ENCODE data around the gene PREX1.

Gene PREX1

GRCh38 chr20:48749437-48749836, 78.4 kb downstream of the PREX1 start:
- H3K4me3 ChIP-seq (ENCODE audit: low read depth, low read length): no peak overlapping the region
- H3K27me3 ChIP-seq (ENCODE audit: control insufficient read depth, insufficient read depth, low read length): no peaks in the 10 kb centered on the region
- no peaks in the 10 kb centered on the region for H3K9me3 ChIP-seq (ENCODE audit: control insufficient read depth, insufficient read depth, low read length)
- no peak overlapping the region for H3K9ac ChIP-seq (ENCODE audit: low read depth, low read length)
- peaks cover 15% of the 10 kb centered on the region for H3K4me1 ChIP-seq (ENCODE audit: control insufficient read depth, insufficient read depth, low read length)
- H3K36me3 ChIP-seq (ENCODE audit: control insufficient read depth, insufficient read depth, low read length): no peaks in the 10 kb centered on the region

- no peak overlapping the region for H3K4me3 ChIP-seq (ENCODE audit: low read depth, low read length)
- no peaks in the 10 kb centered on the region for H3K36me3 ChIP-seq (ENCODE audit: control insufficient read depth, insufficient read depth, low read length)
- no peaks in the 10 kb centered on the region for H3K9me3 ChIP-seq (ENCODE audit: control insufficient read depth, insufficient read depth, low read length)
- no peaks in the 10 kb centered on the region for H3K27me3 ChIP-seq (ENCODE audit: control insufficient read depth, insufficient read depth, low read length)
- no peak overlapping the region for H3K9ac ChIP-seq (ENCODE audit: low read depth, low read length)
- peaks cover 15% of the 10 kb centered on the region for H3K4me1 ChIP-seq (ENCODE audit: control insufficient read depth, insufficient read depth, low read length)
Measured at GRCh38 chr20:48748556-48748955, 79.2 kb downstream of the PREX1 start.

- H3K36me3 ChIP-seq (ENCODE audit: control insufficient read depth, insufficient read depth, low read length): no peaks in the 10 kb centered on the region
- no peak overlapping the region for H3K4me3 ChIP-seq (ENCODE audit: low read depth, low read length)
- H3K9ac ChIP-seq (ENCODE audit: low read depth, low read length): no peak overlapping the region
- H3K27me3 ChIP-seq (ENCODE audit: control insufficient read depth, insufficient read depth, low read length): no peaks in the 10 kb centered on the region
- peaks cover 15% of the 10 kb centered on the region for H3K4me1 ChIP-seq (ENCODE audit: control insufficient read depth, insufficient read depth, low read length)
- no peaks in the 10 kb centered on the region for H3K9me3 ChIP-seq (ENCODE audit: control insufficient read depth, insufficient read depth, low read length)
Measured at GRCh38 chr20:48747840-48748414, 79.9 kb downstream of the PREX1 start.

- Histone ChIP-seq H3K27me3 (ENCODE audit: control insufficient read depth, insufficient read depth, low read length) (no peaks in the 10 kb centered on the region), H3K9me3 (ENCODE audit: control insufficient read depth, insufficient read depth, low read length) (no peaks in the 10 kb centered on the region), H3K9ac (ENCODE audit: low read depth, low read length) (no peak overlapping the region), H3K4me3 (ENCODE audit: low read depth, low read length) (no peak overlapping the region), H3K4me1 (ENCODE audit: control insufficient read depth, insufficient read depth, low read length) (peaks cover 4% of the 10 kb centered on the region), H3K36me3 (ENCODE audit: control insufficient read depth, insufficient read depth, low read length) (no peaks in the 10 kb centered on the region)
Measured at GRCh38 chr20:48745330-48745729, 82.5 kb downstream of the PREX1 start.

GRCh38 chr20:48744515-48744914, 83.3 kb downstream of the PREX1 start:
- Histone ChIP-seq H3K9me3 (ENCODE audit: control insufficient read depth, insufficient read depth, low read length) (no peaks in the 10 kb centered on the region), H3K27me3 (ENCODE audit: control insufficient read depth, insufficient read depth, low read length) (no peaks in the 10 kb centered on the region), H3K9ac (ENCODE audit: low read depth, low read length) (no peak overlapping the region), H3K4me1 (ENCODE audit: control insufficient read depth, insufficient read depth, low read length) (peaks cover 4% of the 10 kb centered on the region), H3K36me3 (ENCODE audit: control insufficient read depth, insufficient read depth, low read length) (no peaks in the 10 kb centered on the region), H3K4me3 (ENCODE audit: low read depth, low read length) (no peak overlapping the region)

GRCh38 chr20:48743807-48744206, 84.0 kb downstream of the PREX1 start:
- Histone ChIP-seq H3K36me3 (ENCODE audit: control insufficient read depth, insufficient read depth, low read length) (no peaks in the 10 kb centered on the region), H3K9me3 (ENCODE audit: control insufficient read depth, insufficient read depth, low read length) (no peaks in the 10 kb centered on the region), H3K27me3 (ENCODE audit: control insufficient read depth, insufficient read depth, low read length) (no peaks in the 10 kb centered on the region), H3K4me1 (ENCODE audit: control insufficient read depth, insufficient read depth, low read length) (peaks cover 4% of the 10 kb centered on the region), H3K4me3 (ENCODE audit: low read depth, low read length) (no peak overlapping the region), H3K9ac (ENCODE audit: low read depth, low read length) (no peak overlapping the region)

GRCh38 chr20:48742912-48743680, 84.7 kb downstream of the PREX1 start:
- Histone ChIP-seq H3K9ac (ENCODE audit: low read depth, low read length) (no peak overlapping the region), H3K27me3 (ENCODE audit: control insufficient read depth, insufficient read depth, low read length) (no peaks in the 10 kb centered on the region), H3K9me3 (ENCODE audit: control insufficient read depth, insufficient read depth, low read length) (no peaks in the 10 kb centered on the region), H3K4me1 (ENCODE audit: control insufficient read depth, insufficient read depth, low read length) (peaks cover 4% of the 10 kb centered on the region), H3K36me3 (ENCODE audit: control insufficient read depth, insufficient read depth, low read length) (no peaks in the 10 kb centered on the region), H3K4me3 (ENCODE audit: low read depth, low read length) (no peak overlapping the region)

GRCh38 chr20:48742233-48742632, 85.6 kb downstream of the PREX1 start:
- Histone ChIP-seq H3K36me3 (ENCODE audit: control insufficient read depth, insufficient read depth, low read length) (no peaks in the 10 kb centered on the region), H3K4me1 (ENCODE audit: control insufficient read depth, insufficient read depth, low read length) (peaks cover 4% of the 10 kb centered on the region), H3K4me3 (ENCODE audit: low read depth, low read length) (no peak overlapping the region), H3K9ac (ENCODE audit: low read depth, low read length) (no peak overlapping the region), H3K9me3 (ENCODE audit: control insufficient read depth, insufficient read depth, low read length) (no peaks in the 10 kb centered on the region), H3K27me3 (ENCODE audit: control insufficient read depth, insufficient read depth, low read length) (no peaks in the 10 kb centered on the region)

GRCh38 chr20:48741669-48742068, 86.1 kb downstream of the PREX1 start:
- H3K36me3 ChIP-seq (ENCODE audit: control insufficient read depth, insufficient read depth, low read length): no peaks in the 10 kb centered on the region
- H3K4me3 ChIP-seq (ENCODE audit: low read depth, low read length): no peak overlapping the region
- H3K9me3 ChIP-seq (ENCODE audit: control insufficient read depth, insufficient read depth, low read length): no peaks in the 10 kb centered on the region
- H3K4me1 ChIP-seq (ENCODE audit: control insufficient read depth, insufficient read depth, low read length): no peaks in the 10 kb centered on the region
- H3K27me3 ChIP-seq (ENCODE audit: control insufficient read depth, insufficient read depth, low read length): no peaks in the 10 kb centered on the region
- H3K9ac ChIP-seq (ENCODE audit: low read depth, low read length): no peak overlapping the region

GRCh38 chr20:48740712-48741111, 87.1 kb downstream of the PREX1 start:
- Histone ChIP-seq H3K36me3 (ENCODE audit: control insufficient read depth, insufficient read depth, low read length) (no peaks in the 10 kb centered on the region), H3K9ac (ENCODE audit: low read depth, low read length) (no peak overlapping the region), H3K9me3 (ENCODE audit: control insufficient read depth, insufficient read depth, low read length) (no peaks in the 10 kb centered on the region), H3K4me3 (ENCODE audit: low read depth, low read length) (no peak overlapping the region), H3K4me1 (ENCODE audit: control insufficient read depth, insufficient read depth, low read length) (no peaks in the 10 kb centered on the region), H3K27me3 (ENCODE audit: control insufficient read depth, insufficient read depth, low read length) (no peaks in the 10 kb centered on the region)

- H3K36me3 ChIP-seq (ENCODE audit: control insufficient read depth, insufficient read depth, low read length): no peaks in the 10 kb centered on the region
- no peaks in the 10 kb centered on the region for H3K4me1 ChIP-seq (ENCODE audit: control insufficient read depth, insufficient read depth, low read length)
Measured at GRCh38 chr20:48740292-48740649, 87.5 kb downstream of the PREX1 start.

More at GRCh38 chr20:48740292-48740649, 87.5 kb downstream of the PREX1 start:
- no peaks in the 10 kb centered on the region for H3K9me3 ChIP-seq (ENCODE audit: control insufficient read depth, insufficient read depth, low read length)
- no peaks in the 10 kb centered on the region for H3K27me3 ChIP-seq (ENCODE audit: control insufficient read depth, insufficient read depth, low read length)
- no peak overlapping the region for H3K9ac ChIP-seq (ENCODE audit: low read depth, low read length)
- H3K4me3 ChIP-seq (ENCODE audit: low read depth, low read length): no peak overlapping the region
